DMS 273 treated with DMSO at 0.1 percent for 48 hours (cell line): Measurements from ENCODE around the gene BRD7.

Source experiments
- DNase-seq: peaks from one replicate; lab custom pipeline; 2025; lab: John Stamatoyannopoulos, UW

The BRD7 gene

GRCh38 chr16:50303605-50304466, 65.0 kb downstream of the BRD7 start:
- no peak for DNase-seq

GRCh38 chr16:50303041-50303604, 65.7 kb downstream of the BRD7 start:
- no peak for DNase-seq

GRCh38 chr16:50302472-50303005, 66.2 kb downstream of the BRD7 start:
- no peak for DNase-seq

- no peak for DNase-seq
Observed at GRCh38 chr16:50301626-50302471, 66.9 kb downstream of the BRD7 start.

- DNase-seq, result no peak
Observed at GRCh38 chr16:50300942-50301625, 67.7 kb downstream of the BRD7 start.

- no peak for DNase-seq
Observed at GRCh38 chr16:50299508-50300105, 69.2 kb downstream of the BRD7 start.

GRCh38 chr16:50298591-50299507, 69.9 kb downstream of the BRD7 start:
- DNase-seq, result no peak

GRCh38 chr16:50298075-50298460, 70.7 kb downstream of the BRD7 start:
- DNase-seq, result no peak

- DNase-seq, result peak; percentile 96
Observed at GRCh38 chr16:50297301-50298074, 71.3 kb downstream of the BRD7 start.

- DNase-seq, result peak; percentile 82
Observed at GRCh38 chr16:50296807-50297206, 72.0 kb downstream of the BRD7 start.

GRCh38 chr16:50295541-50296132, 73.2 kb downstream of the BRD7 start:
- DNase-seq, result no peak

GRCh38 chr16:50294955-50295354, 73.8 kb downstream of the BRD7 start:
- DNase-seq, result no peak

- DNase-seq, result no peak
Observed at GRCh38 chr16:50293994-50294855, 74.6 kb downstream of the BRD7 start.

- DNase-seq, result no peak
Observed at GRCh38 chr16:50293041-50293783, 75.6 kb downstream of the BRD7 start.

- DNase-seq, result no peak
Observed at GRCh38 chr16:50292566-50292948, 76.2 kb downstream of the BRD7 start.

- DNase-seq, result no peak
Observed at GRCh38 chr16:50291719-50292565, 76.8 kb downstream of the BRD7 start.

GRCh38 chr16:50290856-50291255, 77.9 kb downstream of the BRD7 start:
- DNase-seq, result no peak
